Activated CD4-positive, alpha-beta T cell treated with anti-CD3 and anti-CD28 coated beads, Interleukin-2, Interleukin-6, amounts not matched to agents 100 ng/mL and 50 ng/mL, durations not matched to agents 16 hours and 8 hours (primary cell): ENCODE results near the gene INPPL1.

ENCODE experiments used
- DNase-seq: peaks from one replicate; pipeline ENCODE4 v3.0.0-alpha.2; 2020

The INPPL1 gene

DNA sequence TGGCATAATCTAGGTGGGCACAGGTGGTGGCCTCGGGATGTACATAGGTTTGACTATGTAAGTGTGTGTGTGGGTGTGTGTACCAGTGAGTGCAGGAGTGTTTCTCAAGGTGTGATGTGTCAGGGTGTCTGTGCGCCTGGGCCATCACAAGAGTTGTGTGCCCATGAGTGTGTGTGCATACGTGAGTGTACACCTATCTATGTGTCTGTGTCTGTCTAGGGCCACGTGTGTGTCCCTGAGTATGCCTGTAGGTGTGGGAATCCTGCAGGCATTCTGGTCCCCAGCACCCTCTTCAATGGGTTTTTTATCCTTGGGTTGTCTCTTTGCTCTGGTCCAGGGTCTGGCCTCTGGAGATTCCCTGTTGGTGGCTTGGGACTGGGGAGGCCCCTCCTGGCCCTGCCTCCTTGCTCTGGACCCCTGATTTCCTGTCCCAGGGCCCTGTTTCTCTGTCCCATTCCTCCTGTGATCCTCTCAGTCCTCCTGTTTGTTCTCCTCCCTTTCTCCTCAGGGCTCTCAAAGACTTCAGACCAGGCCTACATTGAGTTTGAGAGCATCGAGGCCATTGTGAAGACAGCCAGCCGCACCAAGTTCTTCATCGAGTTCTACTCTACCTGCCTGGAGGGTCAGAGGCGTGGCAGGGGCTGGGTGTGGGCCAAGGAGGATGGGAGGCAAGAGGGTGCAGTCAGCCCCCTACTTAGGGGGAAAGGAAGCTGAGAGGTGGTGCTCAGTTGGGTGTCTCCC, 9.4 kb downstream of the INPPL1 start:
- no peak for DNase-seq

DNA sequence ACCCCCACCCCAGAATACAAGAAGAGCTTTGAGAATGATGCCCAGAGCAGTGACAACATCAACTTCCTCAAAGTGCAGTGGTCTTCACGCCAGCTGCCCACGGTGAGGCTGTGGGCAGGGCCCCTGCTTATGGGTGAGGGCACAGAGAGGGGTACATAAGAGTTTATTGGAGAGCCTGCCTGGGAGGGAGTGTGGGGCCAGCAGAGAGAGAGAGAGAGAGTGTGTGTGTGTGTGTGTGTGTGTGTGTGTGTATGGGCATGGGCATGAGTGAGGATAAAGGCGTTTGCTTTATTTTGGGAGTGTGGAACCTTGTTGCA, 9.9 kb downstream of the INPPL1 start:
- no peak for DNase-seq

DNA sequence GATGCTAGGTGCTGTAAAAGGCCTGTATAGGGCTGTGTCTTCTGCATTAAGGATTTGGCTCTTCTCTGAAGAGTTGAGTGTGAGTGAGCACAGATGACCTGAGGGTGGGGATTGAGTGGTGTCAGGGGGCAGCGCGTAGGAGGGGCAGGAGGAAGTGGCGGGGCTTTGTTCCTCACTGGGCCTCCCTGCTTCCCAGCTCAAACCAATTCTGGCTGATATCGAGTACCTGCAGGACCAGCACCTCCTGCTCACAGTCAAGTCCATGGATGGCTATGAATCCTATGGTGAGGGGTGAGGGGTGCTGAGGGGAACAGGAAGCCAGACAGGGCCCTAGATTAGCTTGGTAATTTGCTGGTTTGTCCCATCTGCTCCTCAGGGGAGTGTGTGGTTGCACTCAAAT, 10.4 kb downstream of the INPPL1 start:
- DNase-seq = no peak

DNA sequence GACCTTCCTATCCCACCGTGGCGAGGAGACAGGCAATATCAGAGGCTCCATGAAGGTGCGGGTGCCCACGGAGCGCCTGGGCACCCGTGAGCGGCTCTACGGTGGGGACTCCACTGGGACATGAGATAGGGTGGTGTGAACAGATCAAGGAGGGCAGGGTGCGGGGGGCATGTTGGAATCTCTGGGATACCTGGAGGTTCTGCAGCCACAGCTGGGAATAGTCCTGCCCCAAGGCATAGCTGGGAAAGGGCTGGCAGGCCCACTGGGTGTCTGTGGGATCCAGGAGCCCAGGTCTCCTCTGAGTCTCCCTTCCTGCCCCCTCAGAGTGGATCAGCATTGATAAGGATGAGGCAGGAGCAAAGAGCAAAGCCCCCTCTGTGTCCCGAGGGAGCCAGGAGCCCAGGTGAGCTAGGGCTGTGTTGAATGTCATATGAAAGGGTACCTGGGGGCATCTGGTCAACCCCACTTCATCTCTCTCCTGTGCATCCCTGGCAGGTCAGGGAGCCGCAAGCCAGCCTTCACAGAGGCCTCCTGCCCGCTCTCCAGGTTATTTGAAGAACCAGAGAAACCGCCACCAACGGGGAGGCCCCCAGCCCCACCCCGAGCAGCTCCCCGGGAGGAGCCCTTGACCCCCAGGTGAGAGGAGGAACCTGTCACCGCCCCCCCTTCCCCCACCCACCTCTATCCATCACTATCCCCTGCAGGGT, 10.9 kb downstream of the INPPL1 start:
- no peak for DNase-seq

GRCh38 chr11:72236083-72236697, 11.6 kb downstream of the INPPL1 start:
- no peak for DNase-seq

- DNase-seq = no peak
These were observed 12.2 kb downstream of the INPPL1 start for GRCh38 chr11:72236774-72237111.

DNA sequence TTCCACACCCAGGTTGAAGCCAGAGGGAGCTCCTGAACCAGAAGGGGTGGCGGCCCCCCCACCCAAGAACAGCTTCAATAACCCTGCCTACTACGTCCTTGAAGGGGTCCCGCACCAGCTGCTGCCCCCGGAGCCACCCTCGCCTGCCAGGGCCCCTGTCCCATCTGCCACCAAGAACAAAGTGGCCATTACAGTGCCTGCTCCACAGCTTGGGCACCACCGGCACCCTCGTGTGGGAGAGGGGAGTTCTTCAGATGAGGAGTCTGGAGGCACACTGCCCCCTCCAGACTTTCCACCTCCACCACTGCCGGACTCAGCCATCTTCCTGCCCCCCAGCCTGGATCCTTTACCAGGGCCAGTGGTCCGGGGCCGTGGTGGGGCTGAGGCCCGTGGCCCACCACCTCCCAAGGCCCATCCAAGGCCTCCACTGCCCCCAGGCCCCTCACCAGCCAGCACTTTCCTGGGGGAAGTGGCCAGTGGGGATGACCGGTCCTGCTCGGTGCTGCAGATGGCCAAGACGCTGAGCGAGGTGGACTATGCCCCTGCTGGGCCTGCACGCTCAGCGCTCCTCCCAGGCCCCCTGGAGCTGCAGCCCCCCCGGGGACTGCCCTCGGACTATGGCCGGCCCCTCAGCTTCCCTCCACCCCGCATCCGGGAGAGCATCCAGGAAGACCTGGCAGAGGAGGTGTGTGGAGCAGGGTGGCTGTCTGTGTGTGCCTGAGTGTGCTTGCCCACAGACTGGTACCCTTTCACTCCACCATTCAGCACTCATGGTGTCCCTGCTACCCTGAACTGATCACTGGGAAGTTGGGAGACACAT, 12.8 kb downstream of the INPPL1 start:
- DNase-seq = no peak

- DNase-seq = peak; percentile 68
These were observed 13.5 kb downstream of the INPPL1 start for GRCh38 chr11:72238040-72238450.

DNA sequence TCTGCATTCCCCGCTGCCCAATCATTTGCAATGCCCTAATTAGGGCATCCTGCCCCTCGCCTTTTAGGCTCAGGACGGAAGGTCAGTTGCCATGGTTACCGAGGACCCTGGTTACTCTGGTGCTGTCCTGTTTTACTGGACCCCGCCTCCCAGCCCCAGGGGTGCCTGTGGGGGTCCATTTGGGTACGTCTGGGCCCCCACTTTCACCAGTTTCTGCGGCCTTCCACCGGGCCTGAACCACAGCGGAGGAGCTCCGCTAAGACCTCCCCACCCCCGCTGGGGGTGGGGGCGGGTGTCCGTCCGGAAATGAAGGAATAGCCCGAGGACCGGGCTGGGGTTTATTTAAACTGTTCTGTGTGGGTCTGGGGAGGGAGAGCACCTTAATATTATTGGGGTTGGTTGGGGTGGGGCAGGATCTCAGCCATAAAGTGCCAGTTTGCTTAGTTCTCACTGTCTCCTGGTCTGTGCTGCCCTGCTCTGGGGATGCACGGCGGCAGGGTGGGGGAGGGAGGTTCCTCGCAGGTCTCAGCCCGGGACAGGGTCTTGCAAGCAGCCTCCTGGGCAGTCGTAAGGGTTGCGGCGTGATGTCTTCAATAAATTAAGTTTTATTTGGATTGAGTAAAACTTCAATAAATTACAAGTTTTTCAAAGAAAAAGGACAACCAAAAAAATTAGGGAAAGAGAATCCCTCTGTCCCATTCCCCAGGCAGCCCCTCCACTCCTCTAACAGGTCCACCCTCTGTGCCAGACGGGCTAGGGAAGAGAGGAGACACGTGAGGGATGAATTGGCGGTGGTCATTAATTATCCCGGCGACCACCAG, 14.1 kb downstream of the INPPL1 start:
- no peak for DNase-seq

DNA sequence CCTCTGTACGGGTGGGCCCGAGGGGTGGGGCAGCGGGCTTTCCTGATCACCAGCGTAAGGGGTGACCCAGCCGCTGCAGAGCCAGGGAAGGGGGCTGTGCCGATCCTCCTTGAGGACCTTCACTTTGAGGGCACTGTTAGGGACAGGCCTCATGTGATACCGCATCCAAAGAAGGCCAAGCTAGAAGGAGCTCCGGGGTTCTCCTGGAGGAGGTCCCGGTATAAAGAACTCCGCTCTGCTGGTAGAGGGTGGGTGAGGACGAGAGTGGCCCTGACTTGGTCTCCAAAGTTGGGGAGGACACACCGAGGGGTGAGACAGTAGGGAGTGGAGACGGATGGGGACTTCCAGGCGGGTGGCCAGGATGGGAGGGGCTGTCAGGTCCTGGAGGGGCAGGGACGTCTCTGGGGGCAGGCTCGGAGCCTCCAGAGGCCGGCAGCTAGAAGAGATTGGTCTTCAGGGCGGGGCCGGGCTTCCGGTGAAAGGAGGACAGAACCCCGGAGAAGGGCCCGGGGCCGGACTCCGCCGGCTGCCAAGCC, 14.8 kb downstream of the INPPL1 start:
- DNase-seq = no peak

GRCh38 chr11:72239849-72240460, 15.4 kb downstream of the INPPL1 start:
- DNase-seq = no peak

- DNase-seq = no peak
These were observed 16.1 kb downstream of the INPPL1 start for GRCh38 chr11:72240461-72241290.

DNA sequence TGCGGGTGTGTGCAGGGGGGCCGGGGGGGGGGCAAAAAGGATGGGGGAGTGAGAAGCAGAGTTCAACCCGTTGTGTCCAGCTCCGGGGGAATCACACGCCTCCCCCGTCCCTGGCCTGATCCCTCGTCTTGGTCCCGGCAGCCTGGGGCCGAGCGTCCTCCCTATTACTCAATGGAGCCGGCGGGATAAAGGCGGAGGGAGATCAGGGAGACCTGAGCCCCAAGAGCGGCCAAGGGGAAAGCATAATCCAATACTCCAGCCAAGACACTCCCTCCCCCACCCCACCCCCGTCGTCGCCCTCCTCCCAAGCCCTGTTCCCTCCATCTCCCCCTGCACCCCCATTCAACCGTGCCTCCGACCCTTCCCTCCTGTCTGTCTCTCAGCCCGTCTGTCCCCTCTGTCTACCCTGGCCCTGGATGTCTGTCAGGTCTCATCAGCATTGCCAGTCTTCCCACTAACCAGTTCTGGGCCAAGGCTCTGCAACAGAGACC, 16.8 kb downstream of the INPPL1 start:
- DNase-seq = no peak

GRCh38 chr11:72242141-72242540, 17.6 kb downstream of the INPPL1 start:
- no peak for DNase-seq

GRCh38 chr11:72243173-72244059, 18.8 kb downstream of the INPPL1 start:
- DNase-seq = no peak

DNA sequence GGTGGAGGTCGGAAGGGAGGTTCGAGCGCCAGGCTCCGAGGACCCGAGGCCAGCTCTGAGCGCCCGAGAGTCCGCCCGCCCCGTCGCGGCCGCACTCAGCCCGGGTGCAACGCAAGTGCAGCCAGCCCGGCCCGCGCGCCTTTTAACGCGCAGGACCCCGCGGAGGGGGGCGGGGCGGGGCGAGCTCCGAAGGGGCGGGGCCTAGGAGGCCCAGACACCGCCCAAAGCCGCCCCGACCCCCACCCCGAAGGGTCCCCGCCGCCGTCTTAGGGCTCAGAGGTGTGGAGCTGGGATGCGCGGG, 19.4 kb downstream of the INPPL1 start, which contains the start of gene PHOX2A:
Gene PHOX2A (minus strand): TSS at position 117 of the 301 bp plus-strand sequence. CDS start 172 bp downstream, outside the sequence.
- no peak for DNase-seq

DNA sequence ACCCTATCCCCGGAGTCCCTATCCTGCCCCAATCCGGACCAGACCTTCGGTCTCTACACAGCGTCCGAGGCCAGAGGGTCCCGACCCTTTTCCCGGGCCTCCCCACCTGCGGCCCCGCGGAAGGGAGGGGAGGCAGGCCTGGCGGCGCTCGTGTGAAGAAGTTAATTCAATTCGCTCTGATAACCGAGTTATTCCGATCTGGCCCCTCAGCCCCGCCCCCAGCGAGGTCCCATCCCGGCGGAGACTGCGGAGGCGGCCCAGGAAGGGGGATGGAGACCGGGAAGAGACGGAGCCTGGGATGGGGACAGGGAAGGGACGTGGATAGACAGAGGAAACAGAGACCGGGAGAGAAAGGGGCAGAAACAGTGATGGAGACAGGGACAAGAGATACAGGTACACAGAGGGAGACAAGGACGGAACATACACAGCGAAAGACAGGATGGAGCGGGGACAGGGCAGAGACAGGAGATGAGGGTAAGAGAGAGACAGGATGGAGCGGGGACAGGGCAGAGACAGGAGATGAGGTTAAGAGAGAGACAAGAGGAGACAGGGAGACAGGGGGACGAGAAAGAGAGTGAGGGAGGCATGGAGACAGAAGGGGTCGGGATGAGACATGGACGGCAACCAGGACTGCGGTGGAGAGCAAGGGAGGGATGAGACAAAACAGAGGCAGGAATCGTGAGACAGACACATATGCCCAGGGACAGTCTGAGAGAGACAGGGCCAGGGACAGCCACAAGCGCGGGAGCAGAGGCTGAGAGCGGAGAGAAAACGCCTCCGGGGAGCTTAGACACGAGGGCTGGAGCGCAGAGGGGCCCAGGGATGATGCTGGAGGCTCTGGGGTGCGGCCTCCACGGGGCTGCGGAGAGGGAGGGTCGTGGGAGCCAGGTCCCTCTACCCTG, 20.0 kb downstream of the INPPL1 start:
- DNase-seq = no peak

DNA sequence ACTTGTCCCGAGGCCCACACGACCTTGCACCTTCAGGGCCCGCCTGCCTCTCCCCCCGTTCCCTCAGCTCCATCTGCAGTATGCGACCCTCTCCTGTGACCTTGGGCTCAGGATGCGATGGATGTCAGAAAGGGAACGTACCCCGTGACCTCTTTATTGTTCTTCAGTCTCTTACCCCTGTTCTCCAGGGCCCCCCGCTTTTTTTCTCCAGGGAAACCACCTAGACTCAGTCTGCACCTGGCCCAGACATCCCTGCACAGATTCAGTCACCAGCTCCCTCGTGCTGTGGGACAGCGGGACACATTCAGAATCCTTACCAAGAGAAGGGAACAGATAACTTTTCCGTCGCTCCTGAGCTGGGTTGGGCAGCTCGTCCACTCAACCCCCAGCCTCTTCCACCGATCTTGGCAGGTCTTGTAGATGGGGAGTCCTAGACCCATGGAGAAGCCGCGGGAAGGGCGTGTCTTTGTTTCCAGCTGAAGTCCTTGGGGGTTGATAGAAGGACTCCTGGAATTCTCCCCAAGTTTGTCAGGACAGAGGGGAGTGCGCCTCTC, 20.8 kb downstream of the INPPL1 start:
- no peak for DNase-seq
